Panc1 (cell line): Measurements from ENCODE around the gene MRPL27. TPM values are rescaled to one million over a fixed set of nuclear protein-coding genes. Genes with fewer than 3 reads are reported as not detected.

Experiments used
- ATAC-seq: fragments of 200-7000 bp; cut with Tn5 transposase; 2 replicates; pipeline ENCODE4 v1.9.1; 2020; ENCODE audit warnings: mild to moderate bottlenecking, moderate library complexity
- BruUV-seq: library from RNA; stranded (reverse); fragments of 400-500 nt; replicated peaks from 2 replicates; lab custom pipeline; 2021; lab: Mats Ljungman, UMichigan
- CTCF ChIA-PET: fragments of 300-600 bp; sonication (Branson Sonifier 250); formaldehyde crosslinking; loops from one replicate; lab custom pipeline; 2022; ENCODE audit warnings: antibody characterized with exemption; lab: Charles Lee
- POLR2A ChIA-PET: fragments of 300-600 bp; sonication (Branson Sonifier 250); formaldehyde crosslinking; loops from one replicate; lab custom pipeline; 2022; ENCODE audit warnings: antibody characterized with exemption; lab: Charles Lee
- DNase-seq: peaks from one replicate; pipeline ENCODE4 v3.0.0-alpha.2; 2010; ENCODE audit warnings: low read depth, low spot score
- H3K27ac ChIP-seq: 2 replicates; pipeline ENCODE4 v1.5.1; 2011; ENCODE audit warnings: mild to moderate bottlenecking, low read length, inconsistent platforms
- H3K27me3 ChIP-seq: fragments of 200-500 bp; sonication (Bioruptor generic); 2 replicates; pipeline ENCODE4 v1.6.0; 2014; ENCODE audit warnings: low read length, inconsistent platforms; ENCODE audit not compliant: control insufficient read depth, insufficient read depth
- H3K36me3 ChIP-seq: fragments of 200-500 bp; sonication (Bioruptor generic); 2 replicates; pipeline ENCODE4 v1.5.1; 2014; ENCODE audit warnings: inconsistent platforms, mild to moderate bottlenecking, low read length, moderate library complexity; ENCODE audit not compliant: control insufficient read depth, insufficient read depth
- H3K4me1 ChIP-seq: 2 replicates; pipeline ENCODE4 v1.5.1; 2011; ENCODE audit warnings: inconsistent platforms, mild to moderate bottlenecking, low read length, moderate library complexity; ENCODE audit not compliant: control insufficient read depth, insufficient read depth
- H3K4me3 ChIP-seq, 2 experiments: 2 replicates each; pipeline ENCODE4 v1.5.1; 2011 to 2012; ENCODE audit warnings: low read depth in 2 of 2, low read length in 2 of 2, mild to moderate bottlenecking in 2 of 2, inconsistent platforms in 1 of 2, moderate library complexity in 1 of 2
- H3K9me3 ChIP-seq: fragments of 200-500 bp; sonication (Bioruptor generic); 2 replicates; pipeline ENCODE4 v1.5.1; 2014; ENCODE audit warnings: low read depth, mild to moderate bottlenecking, inconsistent platforms, low read length, moderate library complexity; ENCODE audit not compliant: control insufficient read depth, insufficient read depth
- POLR2AphosphoS5 ChIP-seq: IDR thresholded peaks from 2 replicates; pipeline ENCODE4 v1.6.1; 2012; ENCODE audit warnings: mild to moderate bottlenecking, low read depth, low read length, moderate library complexity
- REST ChIP-seq, 2 experiments: IDR thresholded peaks; 2 replicates each; pipeline ENCODE4 v1.6.1; 2011 to 2012; ENCODE audit warnings: low read depth in 2 of 2, control low read depth in 1 of 2, low read length in 1 of 2, mild to moderate bottlenecking in 1 of 2, moderate library complexity in 1 of 2; ENCODE audit not compliant: insufficient read depth in 1 of 2
- SIN3A ChIP-seq: IDR thresholded peaks from 2 replicates; pipeline ENCODE4 v1.6.1; 2012; ENCODE audit warnings: low read depth, mild to moderate bottlenecking, low read length, moderate library complexity, borderline replicate concordance; ENCODE audit not compliant: insufficient read depth
- TCF7L2 ChIP-seq: IDR thresholded peaks from 2 replicates; pipeline ENCODE4 v1.6.1; 2011; ENCODE audit warnings: mild to moderate bottlenecking, low read depth, low read length, inconsistent platforms
- in situ Hi-C: cut with HindIII; loops from 2 replicates; pipeline ENCODE4 v1.10.0; 2016; ENCODE audit warnings: low sequenced_read_pairs, low pct_unique_long_range_greater_than_20kb
- intact Hi-C: fragments of 100-400 bp; cut with micrococcal nuclease; formaldehyde crosslinking; loops from one replicate; pipeline ENCODE4 v1.10.0; 2022; ENCODE audit not compliant: unreplicated experiment
- total RNA-seq: library from RNA; stranded (reverse); gene quantifications from one replicate; pipeline ENCODE4 v1.2.1, GENCODE V29; 2021; ENCODE audit not compliant: unreplicated experiment
- TF ChIP-seq, protein P1 (sequence below): fragments of 450-650 bp; IDR thresholded peaks from 2 replicates; pipeline ENCODE4 v1.5.1; 2017; ENCODE audit warnings: mild to moderate bottlenecking

MRPL27 gene
- total RNA-seq, 1 experiment from 2014 or later = 136 TPM

- in situ Hi-C loops = no loop called here
- CTCF ChIA-PET = no interaction called here
These were observed 40.8 kb downstream of the MRPL27 start for GRCh38 chr17:50332196-50332595.

GRCh38 chr17:50331085-50331791 lies 41.7 kb downstream of the MRPL27 start:
- TF ChIP-seq SIN3A = no peak
- TF ChIP-seq REST (IDR thresholded peaks at IDR 0.05; ENCODE audit: insufficient read depth in 1 of 2, low read depth in 2 of 2, low read length in 1 of 2) = no peak
- TF ChIP-seq, protein P1, sequence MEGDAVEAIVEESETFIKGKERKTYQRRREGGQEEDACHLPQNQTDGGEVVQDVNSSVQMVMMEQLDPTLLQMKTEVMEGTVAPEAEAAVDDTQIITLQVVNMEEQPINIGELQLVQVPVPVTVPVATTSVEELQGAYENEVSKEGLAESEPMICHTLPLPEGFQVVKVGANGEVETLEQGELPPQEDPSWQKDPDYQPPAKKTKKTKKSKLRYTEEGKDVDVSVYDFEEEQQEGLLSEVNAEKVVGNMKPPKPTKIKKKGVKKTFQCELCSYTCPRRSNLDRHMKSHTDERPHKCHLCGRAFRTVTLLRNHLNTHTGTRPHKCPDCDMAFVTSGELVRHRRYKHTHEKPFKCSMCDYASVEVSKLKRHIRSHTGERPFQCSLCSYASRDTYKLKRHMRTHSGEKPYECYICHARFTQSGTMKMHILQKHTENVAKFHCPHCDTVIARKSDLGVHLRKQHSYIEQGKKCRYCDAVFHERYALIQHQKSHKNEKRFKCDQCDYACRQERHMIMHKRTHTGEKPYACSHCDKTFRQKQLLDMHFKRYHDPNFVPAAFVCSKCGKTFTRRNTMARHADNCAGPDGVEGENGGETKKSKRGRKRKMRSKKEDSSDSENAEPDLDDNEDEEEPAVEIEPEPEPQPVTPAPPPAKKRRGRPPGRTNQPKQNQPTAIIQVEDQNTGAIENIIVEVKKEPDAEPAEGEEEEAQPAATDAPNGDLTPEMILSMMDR = no peak
- TF ChIP-seq TCF7L2 = no peak
- TF ChIP-seq POLR2AphosphoS5 = no peak
- ATAC-seq = no peak
- intact Hi-C loops = no loop called here
- ChIA-PET CTCF (no interaction called here), POLR2A (no interaction called here)
- no TSS peak for BruUV-seq
- Histone ChIP-seq H3K9me3 (no peaks in the 10 kb centered on the region), H3K27ac (no peak overlapping the region), H3K4me1 (no peaks in the 10 kb centered on the region), H3K36me3 (no peaks in the 10 kb centered on the region), H3K27me3 (no peaks in the 10 kb centered on the region; the same call in 1 of the 2 replicates), H3K4me3 (no peak overlapping the region)
- in situ Hi-C loops = no loop called here
- no peak for DNase-seq

More at GRCh38 chr17:50332196-50332595, 40.8 kb downstream of the MRPL27 start:
- Histone ChIP-seq H3K4me1 (no peaks in the 10 kb centered on the region), H3K9me3 (no peaks in the 10 kb centered on the region), H3K27me3 (no peaks in the 10 kb centered on the region; the same call in 1 of the 2 replicates), H3K36me3 (no peaks in the 10 kb centered on the region), H3K27ac (no peak overlapping the region), H3K4me3 (no peak overlapping the region)
- TF ChIP-seq POLR2AphosphoS5 = no peak
- no peak for TF ChIP-seq TCF7L2
- TF ChIP-seq REST (IDR thresholded peaks at IDR 0.05; ENCODE audit: insufficient read depth in 1 of 2, low read depth in 2 of 2, low read length in 1 of 2) = no peak
- TF ChIP-seq, protein P1 = no peak
- TF ChIP-seq SIN3A = no peak
- POLR2A ChIA-PET = no interaction called here
- intact Hi-C loops = no loop called here
- DNase-seq = no peak
- BruUV-seq = no TSS peak
- ATAC-seq = no peak
